Measurements from ENCODE around the gene DNAJC4. TPM values are rescaled to one million over a fixed set of nuclear protein-coding genes. Genes with fewer than 3 reads are reported as not detected.

DNAJC4 gene
- total and polyA plus RNA-seq, 2 experiments from 2014 or later, result 79.9 to 132 TPM

GRCh38 chr11:64255135-64256128, 25.1 kb downstream of the DNAJC4 start:
- H3K9me3 ChIP-seq (ENCODE audit: low read depth), result no peaks in the 10 kb centered on the region
- no peaks in the 10 kb centered on the region for H3K27me3 ChIP-seq
- H3K4me3 ChIP-seq, result no peak overlapping the region
- no peak for DNase-seq (ENCODE audit: low read depth in 1 of 2, low spot score in 1 of 2)
- no peak for TF ChIP-seq CTCF (IDR thresholded peaks at IDR 0.05; ENCODE audit: low read depth, low read length)
- H3K27ac ChIP-seq, result no peak overlapping the region
- no peaks in the 10 kb centered on the region for H3K36me3 ChIP-seq
- H3K4me1 ChIP-seq (ENCODE audit: low read depth), result no peaks in the 10 kb centered on the region

GRCh38 chr11:64256300-64256699, 26.0 kb downstream of the DNAJC4 start:
- no peaks in the 10 kb centered on the region for H3K4me1 ChIP-seq (ENCODE audit: low read depth)
- no peak for DNase-seq (ENCODE audit: low read depth in 1 of 2, low spot score in 1 of 2)
- no peak overlapping the region for H3K4me3 ChIP-seq
- no peak overlapping the region for H3K27ac ChIP-seq
- H3K9me3 ChIP-seq (ENCODE audit: low read depth), result no peaks in the 10 kb centered on the region
- H3K27me3 ChIP-seq, result no peaks in the 10 kb centered on the region
- TF ChIP-seq CTCF (IDR thresholded peaks at IDR 0.05; ENCODE audit: low read depth, low read length), result no peak
- H3K36me3 ChIP-seq, result no peaks in the 10 kb centered on the region

GRCh38 chr11:64258356-64258755, 28.0 kb downstream of the DNAJC4 start:
- TF ChIP-seq CTCF (IDR thresholded peaks at IDR 0.05; ENCODE audit: low read depth, low read length), result no peak
- no peak for DNase-seq (ENCODE audit: low read depth in 1 of 2, low spot score in 1 of 2)
- Histone ChIP-seq H3K4me3 (no peak overlapping the region), H3K9me3 (ENCODE audit: low read depth) (no peaks in the 10 kb centered on the region), H3K4me1 (ENCODE audit: low read depth) (no peaks in the 10 kb centered on the region), H3K27me3 (no peaks in the 10 kb centered on the region), H3K27ac (no peak overlapping the region), H3K36me3 (no peaks in the 10 kb centered on the region)

GRCh38 chr11:64258946-64259532, 28.7 kb downstream of the DNAJC4 start:
- Histone ChIP-seq H3K27me3 (no peaks in the 10 kb centered on the region), H3K4me3 (no peak overlapping the region), H3K4me1 (ENCODE audit: low read depth) (no peaks in the 10 kb centered on the region), H3K27ac (no peak overlapping the region), H3K9me3 (ENCODE audit: low read depth) (no peaks in the 10 kb centered on the region), H3K36me3 (no peaks in the 10 kb centered on the region)
- no peak for TF ChIP-seq CTCF (IDR thresholded peaks at IDR 0.05; ENCODE audit: low read depth, low read length)
- DNase-seq (ENCODE audit: low read depth in 1 of 2, low spot score in 1 of 2), result no peak

- no peak for TF ChIP-seq CTCF (IDR thresholded peaks at IDR 0.05; ENCODE audit: low read depth, low read length)
- Histone ChIP-seq H3K36me3 (no peaks in the 10 kb centered on the region), H3K27ac (no peak overlapping the region), H3K4me3 (no peak overlapping the region), H3K4me1 (ENCODE audit: low read depth) (no peaks in the 10 kb centered on the region), H3K27me3 (no peaks in the 10 kb centered on the region), H3K9me3 (ENCODE audit: low read depth) (no peaks in the 10 kb centered on the region)
- DNase-seq (ENCODE audit: low read depth in 1 of 2, low spot score in 1 of 2), result no peak
Measured at GRCh38 chr11:64259533-64260067, 29.3 kb downstream of the DNAJC4 start.
